ENCODE measurements around the gene ISM1.

GRCh38 chr20:13321416-13321815, 100.3 kb downstream of the ISM1 start:
- TF ChIP-seq TAF1 (IDR thresholded peaks at IDR 0.05; ENCODE audit: low read depth) (no peak), YY1 (IDR thresholded peaks at IDR 0.05; ENCODE audit: low read depth) (no peak), EGR1 (IDR thresholded peaks at IDR 0.05) (no peak), ZBTB7A (IDR thresholded peaks at IDR 0.05; ENCODE audit: low read depth) (no peak), EP300 (IDR thresholded peaks at IDR 0.05; ENCODE audit: borderline replicate concordance) (no peak), CEBPB (IDR thresholded peaks at IDR 0.05) (no peak)
- TF ChIP-seq, protein P1, sequence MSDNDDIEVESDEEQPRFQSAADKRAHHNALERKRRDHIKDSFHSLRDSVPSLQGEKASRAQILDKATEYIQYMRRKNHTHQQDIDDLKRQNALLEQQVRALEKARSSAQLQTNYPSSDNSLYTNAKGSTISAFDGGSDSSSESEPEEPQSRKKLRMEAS (IDR thresholded peaks at IDR 0.05) = no peak
